AG04449 (cell line): ENCODE results near the gene SEC14L3.

Experiments
- CTCF ChIA-PET: fragments of 350-600 bp; formaldehyde crosslinking; extraction: SDS; loops from one replicate; lab custom pipeline; 2021; ENCODE audit warnings: antibody characterized with exemption; lab: Yijun Ruan, JAX
- POLR2A ChIA-PET: fragments of 400-600, 350-600 bp; formaldehyde crosslinking; extraction: SDS; loops from one replicate; lab custom pipeline; 2020; ENCODE audit warnings: antibody characterized with exemption, inconsistent platforms; lab: Yijun Ruan, JAX
- DNase-seq: peaks from one replicate; pipeline ENCODE4 v3.0.0-alpha.2; 2010; ENCODE audit warnings: low read depth, low spot score
- H3K4me3 ChIP-seq: 2 replicates; pipeline ENCODE4 v1.5.1; 2011; ENCODE audit warnings: low read depth, mild to moderate bottlenecking, control low read depth, low read length
- TF ChIP-seq, protein P1 (sequence below): IDR thresholded peaks from one replicate; pipeline ENCODE4 v1.5.1; 2011; ENCODE audit warnings: mild to moderate bottlenecking, moderate library complexity, low read length, control low read depth, inconsistent platforms; ENCODE audit not compliant: insufficient read depth; ENCODE audit errors: missing control alignments

SEC14L3 gene

GRCh38 chr22:30435674-30436126 is 36.1 kb downstream of the SEC14L3 start:
- ChIA-PET POLR2A (no interaction called here), CTCF (interaction anchor here (0.5 to 6.9 kb wide), 3 partner anchors 9 to 371 kb away, joined by 3 to 59 read pairs (median 13); partner anchors contain the start of gene MTFP1)
- no peak overlapping the region for H3K4me3 ChIP-seq
- no peak for DNase-seq
- TF ChIP-seq, protein P1, sequence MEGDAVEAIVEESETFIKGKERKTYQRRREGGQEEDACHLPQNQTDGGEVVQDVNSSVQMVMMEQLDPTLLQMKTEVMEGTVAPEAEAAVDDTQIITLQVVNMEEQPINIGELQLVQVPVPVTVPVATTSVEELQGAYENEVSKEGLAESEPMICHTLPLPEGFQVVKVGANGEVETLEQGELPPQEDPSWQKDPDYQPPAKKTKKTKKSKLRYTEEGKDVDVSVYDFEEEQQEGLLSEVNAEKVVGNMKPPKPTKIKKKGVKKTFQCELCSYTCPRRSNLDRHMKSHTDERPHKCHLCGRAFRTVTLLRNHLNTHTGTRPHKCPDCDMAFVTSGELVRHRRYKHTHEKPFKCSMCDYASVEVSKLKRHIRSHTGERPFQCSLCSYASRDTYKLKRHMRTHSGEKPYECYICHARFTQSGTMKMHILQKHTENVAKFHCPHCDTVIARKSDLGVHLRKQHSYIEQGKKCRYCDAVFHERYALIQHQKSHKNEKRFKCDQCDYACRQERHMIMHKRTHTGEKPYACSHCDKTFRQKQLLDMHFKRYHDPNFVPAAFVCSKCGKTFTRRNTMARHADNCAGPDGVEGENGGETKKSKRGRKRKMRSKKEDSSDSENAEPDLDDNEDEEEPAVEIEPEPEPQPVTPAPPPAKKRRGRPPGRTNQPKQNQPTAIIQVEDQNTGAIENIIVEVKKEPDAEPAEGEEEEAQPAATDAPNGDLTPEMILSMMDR: no peak

- ChIA-PET CTCF (interaction anchor here (0.9 to 6.9 kb wide), 3 partner anchors 8 to 10 kb away, joined by 3 to 59 read pairs (median 15); no protein-coding TSS in a partner anchor), POLR2A (interaction anchor here (0.6 kb wide), 1 partner anchor 29 kb away, joined by 3 read pairs; no protein-coding TSS in a partner anchor)
- TF ChIP-seq, protein P1: no peak
- H3K4me3 ChIP-seq: no peak overlapping the region
- no peak for DNase-seq
Measured at GRCh38 chr22:30434843-30435242, 37.0 kb downstream of the SEC14L3 start.

GRCh38 chr22:30433773-30434172 is 38.0 kb downstream of the SEC14L3 start:
- CTCF ChIA-PET: interaction anchor here (1.4 to 6.9 kb wide), 4 partner anchors 9 to 146 kb away, joined by 4 to 59 read pairs (median 11); partner anchors contain the start of gene RNF215

GRCh38 chr22:30433227-30433626 is 38.6 kb downstream of the SEC14L3 start:
- DNase-seq: no peak
- CTCF ChIA-PET: interaction anchor here (1.4 to 6.9 kb wide), 4 partner anchors 9 to 145 kb away, joined by 4 to 59 read pairs (median 11); partner anchors contain the start of gene RNF215
- TF ChIP-seq, protein P1: no peak
- H3K4me3 ChIP-seq: no peak overlapping the region
- POLR2A ChIA-PET: interaction anchor here (1.4 kb wide), 1 partner anchor 9 kb away, joined by 4 read pairs; no protein-coding TSS in a partner anchor

More at GRCh38 chr22:30433773-30434172, 38.0 kb downstream of the SEC14L3 start:
- POLR2A ChIA-PET: interaction anchor here (1.4 kb wide), 1 partner anchor 10 kb away, joined by 4 read pairs; no protein-coding TSS in a partner anchor
- TF ChIP-seq, protein P1: no peak
- H3K4me3 ChIP-seq: no peak overlapping the region
- DNase-seq: no peak

- TF ChIP-seq, protein P1: no peak
- ChIA-PET POLR2A (interaction anchor here (1.4 kb wide), 1 partner anchor 8 kb away, joined by 4 read pairs; no protein-coding TSS in a partner anchor), CTCF (interaction anchor here (0.9 to 6.9 kb wide), 4 partner anchors 8 to 144 kb away, joined by 3 to 59 read pairs (median 11); partner anchors contain the start of gene RNF215)
- no peak overlapping the region for H3K4me3 ChIP-seq
- DNase-seq: no peak
Measured at GRCh38 chr22:30432520-30432919, 39.3 kb downstream of the SEC14L3 start.

GRCh38 chr22:30432096-30432495 is 39.7 kb downstream of the SEC14L3 start:
- CTCF ChIA-PET: interaction anchor here (0.9 to 6.9 kb wide), 4 partner anchors 7 to 144 kb away, joined by 3 to 59 read pairs (median 11); partner anchors contain the start of gene RNF215
- H3K4me3 ChIP-seq: no peak overlapping the region
- POLR2A ChIA-PET: no interaction called here
- TF ChIP-seq, protein P1: no peak
- no peak for DNase-seq
